OCI-LY3 (cell line): ENCODE measurements around the gene APOM.

Experiments
- CTCF ChIP-seq: fragments of 200-600, 300-600 bp; sonication (generic); IDR thresholded peaks from 2 replicates; pipeline ENCODE4 v1.5.1; 2014; ENCODE audit warnings: antibody characterized with exemption, low read length, low read depth
- EZH2phosphoT487 ChIP-seq: fragments of 200-600 bp; shearing (Covaris generic); IDR thresholded peaks from 2 replicates; pipeline ENCODE4 v1.6.1; 2018; ENCODE audit warnings: antibody characterized with exemption, mixed run types, low read depth

DNA sequence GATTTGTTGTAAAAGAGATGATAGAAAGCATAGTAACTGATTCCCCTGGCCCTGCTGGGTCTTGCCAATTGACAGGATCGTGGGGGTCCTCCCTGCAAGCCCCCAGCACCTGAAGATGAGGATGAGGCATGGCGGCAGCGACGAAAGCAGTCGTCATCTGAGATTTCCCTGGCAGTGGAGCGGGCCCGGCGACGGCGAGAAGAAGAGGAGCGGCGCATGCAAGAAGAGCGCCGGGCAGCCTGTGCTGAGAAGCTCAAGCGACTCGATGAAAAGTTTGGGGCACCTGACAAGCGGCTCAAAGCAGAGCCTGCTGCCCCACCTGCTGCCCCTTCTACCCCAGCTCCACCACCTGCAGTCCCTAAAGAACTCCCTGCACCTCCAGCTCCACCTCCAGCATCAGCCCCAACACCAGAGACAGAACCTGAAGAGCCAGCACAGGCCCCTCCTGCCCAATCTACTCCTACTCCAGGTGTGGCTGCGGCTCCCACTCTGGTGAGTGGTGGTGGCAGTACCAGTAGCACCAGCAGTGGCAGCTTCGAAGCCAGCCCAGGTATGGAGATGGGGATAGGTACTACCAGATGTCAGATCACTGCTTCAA lies 27.9 kb upstream of the APOM start:
- TF ChIP-seq CTCF = no peak
- TF ChIP-seq EZH2phosphoT487 = no peak
